Subcutaneous adipose tissue (tissue), 4 donors: Measurements from ENCODE around the gene SLIT3. TPM values are rescaled to one million over a fixed set of nuclear protein-coding genes. Genes with fewer than 3 reads are reported as not detected.

Source experiments
- CTCF ChIP-seq: fragments of 450-650 bp; IDR thresholded peaks from one replicate; pipeline ENCODE4 v1.5.1; 2016; ENCODE audit warnings: low read depth, mild to moderate bottlenecking, control low read depth, antibody characterized with exemption, moderate library complexity
- total RNA-seq, 4 donors: library from RNA; depleted of rRNA; stranded (reverse); fragments of >200 nt; gene quantifications; one replicate each; pipeline ENCODE4 v1.1.0, GENCODE V29; 2016

The SLIT3 gene
- total RNA-seq, 4 donors from 2014 or later = 48.1 to 163 (median 83.2) TPM

- TF ChIP-seq CTCF = no peak
Measured at GRCh38 chr5:169176709-169177694, 123.9 kb downstream of the SLIT3 start.

GRCh38 chr5:169175733-169176132 is 125.2 kb downstream of the SLIT3 start:
- no peak for TF ChIP-seq CTCF

- no peak for TF ChIP-seq CTCF
Measured at GRCh38 chr5:169174923-169175322, 126.0 kb downstream of the SLIT3 start.

- TF ChIP-seq CTCF = no peak
Measured at GRCh38 chr5:169173372-169173771, 127.6 kb downstream of the SLIT3 start.

GRCh38 chr5:169171515-169171914 is 129.4 kb downstream of the SLIT3 start:
- no peak for TF ChIP-seq CTCF

GRCh38 chr5:169169783-169170182 is 131.2 kb downstream of the SLIT3 start:
- no peak for TF ChIP-seq CTCF

- TF ChIP-seq CTCF = no peak
Measured at GRCh38 chr5:169168280-169168679, 132.7 kb downstream of the SLIT3 start.
